HG03135 (cell line): ENCODE results near the gene TAS2R4.
"Not testable (repeated sequence)": the region's sequence is repeated elsewhere in the genome, so short reads cannot be mapped to it uniquely, and the experiment has no call there.

Source experiments
- ATAC-seq: cut with Tn5 transposase; IDR thresholded peaks from one replicate; pipeline ENCODE4 v1.9.1; 2021; ENCODE audit warnings: mild to moderate bottlenecking, moderate library complexity; ENCODE audit not compliant: unreplicated experiment

TAS2R4 gene

DNA sequence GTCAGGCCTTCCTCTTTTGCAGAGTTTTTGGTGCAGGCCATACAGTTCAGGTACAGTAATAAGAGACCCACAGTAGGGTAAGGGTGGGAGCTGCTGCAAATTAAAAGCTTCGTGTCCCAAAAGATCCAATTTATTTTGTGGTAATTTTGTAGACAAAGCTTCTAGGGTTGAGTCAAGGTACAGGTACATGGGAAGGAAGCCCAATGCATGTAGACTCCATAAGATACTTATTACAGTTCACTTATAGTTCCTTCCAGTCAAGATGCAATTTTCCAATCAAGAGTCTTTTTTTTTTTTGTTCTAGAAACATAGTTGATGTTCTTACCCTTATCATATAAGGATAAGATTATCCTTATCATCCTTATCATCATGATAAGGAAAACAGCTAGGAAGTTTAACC, at the start of gene TAS2R4:
TAS2R4 (plus strand) TSS at position 301 of the 400 bp plus-strand sequence. CDS start 1,815 bp downstream, outside the sequence.
- no peak for ATAC-seq

DNA sequence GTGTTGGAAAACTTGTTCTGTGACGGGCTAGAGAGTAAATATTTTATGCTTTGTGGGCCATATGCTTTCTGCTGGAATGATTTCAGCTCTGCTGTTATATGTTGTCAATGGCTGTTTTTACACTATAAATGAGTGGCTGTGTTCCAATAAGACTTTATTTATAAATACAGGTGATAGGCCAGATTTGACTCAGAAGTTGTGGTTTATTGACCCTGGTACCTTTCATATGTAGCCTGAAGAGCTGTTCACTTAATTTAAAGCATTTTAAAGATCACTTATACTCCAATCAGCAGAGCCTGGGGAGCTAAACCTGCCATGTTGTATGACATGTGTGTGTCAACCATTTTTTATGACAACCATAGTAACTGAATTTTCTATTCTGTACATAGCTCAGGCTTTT, 47.5 kb upstream of the TAS2R4 start:
- ATAC-seq: no peak

GRCh38 chr7:141731476-141732149, 44.9 kb upstream of the TAS2R4 start:
- ATAC-seq: no peak

- no peak for ATAC-seq
Observed at GRCh38 chr7:141737118-141737835, 39.2 kb upstream of the TAS2R4 start.

DNA sequence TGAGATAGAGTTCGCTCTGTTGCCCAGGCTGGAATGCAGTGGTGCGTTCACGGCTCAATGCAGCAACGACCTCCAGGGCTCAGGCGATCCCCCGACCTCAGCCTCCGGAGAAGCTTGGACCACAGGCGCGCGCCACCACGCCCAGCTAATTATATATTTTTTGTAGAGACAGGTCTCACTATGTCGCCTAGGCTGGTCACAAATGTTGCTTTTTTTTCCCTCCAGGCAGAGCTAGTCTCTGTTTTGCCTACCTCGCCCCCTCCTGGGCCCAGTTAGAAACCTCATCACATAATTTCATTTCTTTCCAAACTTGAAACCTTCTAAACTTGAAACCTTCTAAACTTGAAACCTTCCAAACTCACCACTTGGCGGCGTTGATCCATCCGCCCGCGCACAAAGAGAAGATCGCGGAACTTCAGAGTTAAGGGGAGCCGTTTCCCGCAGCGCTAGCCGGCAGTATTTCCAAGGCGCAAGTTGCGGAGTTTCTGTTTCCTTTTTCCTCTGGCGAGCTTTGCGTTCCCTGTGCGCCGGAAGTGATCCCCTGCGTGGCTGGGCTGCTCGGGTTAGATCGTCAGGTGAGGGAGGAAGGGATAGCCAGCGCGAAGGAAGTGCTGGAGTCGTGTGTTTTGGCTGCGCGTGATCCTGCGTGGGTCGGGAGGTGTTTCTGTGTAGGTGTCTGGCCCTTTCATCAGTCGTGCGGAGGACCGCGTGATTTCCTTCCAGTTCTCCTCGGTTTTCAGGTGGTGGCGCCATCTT, 38.5 kb upstream of the TAS2R4 start, which contains the start of gene SSBP1:
SSBP1 (plus strand) TSS at position 523 of the 756 bp plus-strand sequence. CDS start 809 bp downstream, outside the sequence.
- peak; percentile 91 for ATAC-seq

- ATAC-seq: no peak
Observed at GRCh38 chr7:141738592-141739013, 37.9 kb upstream of the TAS2R4 start.

DNA sequence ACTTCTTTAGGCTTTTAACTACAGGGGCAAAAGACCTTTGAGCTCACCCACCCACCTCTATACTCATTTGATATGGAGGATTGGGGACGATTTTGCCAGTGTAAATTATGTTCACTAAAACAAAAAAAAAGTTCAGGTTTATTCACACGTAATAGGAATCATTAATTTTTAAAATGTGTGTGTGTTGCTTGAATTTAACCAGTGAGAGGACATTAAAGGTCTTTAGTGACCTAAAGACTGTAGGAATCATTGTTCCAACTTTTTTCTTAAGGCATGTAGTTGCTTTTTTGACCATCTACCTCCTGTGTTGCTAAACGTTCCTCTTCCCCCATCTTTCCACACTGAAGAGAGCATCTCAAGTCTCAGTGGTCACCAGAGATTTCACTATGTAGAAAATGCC, 37.2 kb upstream of the TAS2R4 start:
- no peak for ATAC-seq

DNA sequence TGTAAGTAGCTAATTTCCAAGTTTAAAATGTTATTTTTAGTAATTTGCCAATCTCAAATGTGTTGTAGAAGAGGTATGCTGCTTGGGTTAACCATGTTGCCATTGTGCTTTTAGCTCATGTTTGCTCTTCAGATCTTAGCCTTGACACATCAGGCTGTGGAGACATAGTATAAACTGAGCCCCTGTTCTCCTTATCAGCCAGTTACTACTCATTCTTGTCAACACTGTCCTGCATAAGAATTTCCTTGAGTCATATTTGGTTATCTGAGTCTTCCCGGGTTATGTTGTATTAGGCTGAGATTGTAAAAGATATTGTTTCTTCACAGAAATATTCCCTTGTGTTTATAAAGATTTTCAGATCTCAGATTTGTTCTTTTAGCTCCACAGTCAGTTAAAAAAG, 34.2 kb upstream of the TAS2R4 start:
- ATAC-seq: no peak

DNA sequence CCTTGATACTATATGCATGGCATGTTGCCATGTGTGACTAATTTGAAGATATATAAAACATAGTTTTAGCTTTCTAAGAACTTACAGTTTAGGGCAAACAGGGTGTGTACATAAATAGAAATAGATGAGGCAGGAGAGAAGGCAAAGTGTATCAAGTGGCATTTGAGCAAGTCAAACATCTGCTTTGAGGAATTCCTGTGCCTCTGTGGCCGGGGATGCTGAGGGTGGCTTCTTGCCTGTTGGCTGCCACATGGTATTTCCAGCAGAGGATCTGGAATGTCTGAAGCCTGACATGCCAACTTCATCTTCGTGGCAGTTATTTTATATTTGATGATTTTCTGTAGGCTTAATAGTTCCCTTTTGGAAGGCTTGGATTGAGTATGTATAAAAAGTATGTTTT, 32.3 kb upstream of the TAS2R4 start:
- ATAC-seq: no peak

DNA sequence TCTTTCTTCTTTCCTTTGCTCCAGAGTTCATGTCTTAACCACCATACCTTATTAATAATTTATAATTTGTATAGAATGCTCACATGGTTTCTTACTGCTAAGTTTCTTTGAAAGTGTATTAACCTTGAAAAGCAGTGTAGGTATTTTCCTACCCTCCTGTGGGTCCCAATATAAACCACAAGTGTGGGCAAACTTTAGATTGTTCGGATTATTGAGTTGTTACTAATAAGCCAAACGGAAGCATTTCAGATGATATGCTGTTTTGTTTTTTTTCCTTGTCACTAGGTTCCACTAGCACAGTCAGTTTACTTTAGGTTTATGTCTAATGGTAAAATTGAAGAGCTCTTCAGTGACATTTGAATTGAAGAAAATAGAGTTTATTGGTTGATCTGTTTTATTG, 28.1 kb upstream of the TAS2R4 start:
- ATAC-seq: no peak

- not testable (repeated sequence) for ATAC-seq
Observed at GRCh38 chr7:141751904-141752303, 24.6 kb upstream of the TAS2R4 start.

DNA sequence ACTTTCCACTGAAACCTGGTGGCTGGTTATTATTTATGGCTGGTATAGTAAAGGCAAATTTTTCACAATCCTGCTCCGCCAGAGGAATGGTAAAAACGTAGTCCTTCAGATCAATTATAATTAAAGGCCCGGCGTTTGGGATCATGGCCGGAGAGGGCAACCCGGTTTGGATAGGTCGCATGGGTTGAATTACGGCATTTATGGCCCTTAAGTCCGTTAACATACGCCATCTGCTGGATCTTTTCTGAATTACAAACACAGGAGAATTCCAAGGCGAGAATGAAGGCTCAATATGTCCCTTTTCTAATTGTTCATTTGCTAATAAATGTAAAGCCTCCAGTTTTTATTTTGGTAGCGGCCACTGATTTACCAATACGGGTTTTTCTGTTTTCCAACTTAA, 23.8 kb upstream of the TAS2R4 start:
- no peak for ATAC-seq

DNA sequence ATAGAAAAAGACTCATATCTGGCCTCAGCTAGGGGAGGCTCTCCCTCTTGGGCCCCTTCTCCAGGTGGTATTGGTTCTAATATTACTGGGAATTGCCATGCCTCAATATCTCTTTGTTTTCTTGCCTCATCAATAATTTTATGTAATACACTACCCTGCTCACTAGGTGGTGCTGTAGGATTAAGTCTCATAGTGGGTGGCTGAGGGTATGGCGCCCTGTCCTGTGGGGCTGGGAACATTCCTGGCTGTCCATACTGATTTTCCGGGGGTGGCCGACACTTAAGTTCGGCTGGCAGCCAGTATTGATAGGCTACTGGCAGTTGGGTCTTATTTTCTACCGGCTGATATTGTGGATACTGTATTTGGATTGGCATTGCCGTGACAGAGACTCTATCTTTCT, 21.5 kb upstream of the TAS2R4 start:
- ATAC-seq: no peak

GRCh38 chr7:141763797-141764196, 12.7 kb upstream of the TAS2R4 start, which contains the start of gene TAS2R3:
TAS2R3 (plus strand) TSS chr7:141764097; CDS start chr7:141764159, 62 bp downstream.
- ATAC-seq: no peak

- not testable (repeated sequence) for ATAC-seq
Observed at GRCh38 chr7:141770083-141770583, 6.3 kb upstream of the TAS2R4 start.

DNA sequence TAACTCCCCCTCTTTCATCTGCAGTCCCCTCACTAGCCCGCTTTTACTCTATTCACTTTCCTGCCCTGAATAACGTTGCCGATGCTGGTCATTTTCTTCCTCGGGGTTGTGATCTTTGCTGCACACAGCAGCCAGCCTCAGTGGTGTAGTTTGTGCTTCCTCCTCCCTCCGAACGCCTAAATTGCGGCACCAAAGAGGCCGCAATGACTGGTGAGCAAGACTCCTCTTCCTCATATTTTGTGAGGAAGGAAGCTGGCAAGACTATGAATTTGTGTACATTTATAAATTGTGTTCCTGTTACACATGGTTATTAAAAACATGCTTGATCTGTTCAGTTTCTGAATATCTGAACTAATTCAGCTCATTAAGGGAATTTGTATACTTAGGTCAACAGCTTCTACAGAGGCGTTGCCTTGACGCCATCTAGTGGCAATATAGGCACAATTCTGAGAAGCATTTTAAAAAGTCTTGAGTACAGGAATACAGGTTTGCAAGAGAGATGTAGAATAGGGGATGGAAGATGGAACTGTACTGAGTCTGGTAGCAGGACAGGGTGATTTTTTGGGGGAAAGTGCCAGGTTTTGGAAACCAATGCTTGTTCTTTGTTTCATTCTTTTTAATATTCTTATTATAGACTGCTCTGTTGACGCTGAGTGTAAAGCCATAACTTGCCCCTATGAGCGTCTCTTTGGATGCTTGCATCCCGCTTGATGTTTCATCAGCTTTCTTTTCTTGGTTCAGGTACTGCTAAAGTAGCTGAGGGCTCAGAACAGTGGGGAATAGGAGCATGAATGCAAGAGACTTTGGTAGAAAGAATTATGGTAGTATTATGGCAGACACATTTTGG, 9.5 kb downstream of the TAS2R4 start:
- peak; percentile 65 for ATAC-seq

DNA sequence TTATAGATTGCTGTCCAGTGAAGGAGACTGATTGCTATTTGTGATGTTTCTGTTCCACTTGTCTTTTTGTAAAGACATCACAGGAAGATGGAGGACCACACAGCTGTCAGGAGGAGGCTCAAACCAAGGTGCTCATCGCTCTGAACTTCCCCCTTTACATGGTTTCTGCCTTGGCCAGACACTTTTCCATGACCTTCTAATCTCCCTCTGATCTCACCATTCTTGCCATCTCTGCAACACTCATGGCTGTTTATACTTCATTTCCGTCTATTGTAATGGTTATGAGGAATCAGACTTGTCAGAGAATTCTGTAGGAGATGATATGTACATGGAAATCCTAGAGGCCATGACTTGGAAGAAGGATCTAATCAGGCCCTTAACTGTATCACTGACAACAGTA, 11.8 kb downstream of the TAS2R4 start:
- no peak for ATAC-seq

GRCh38 chr7:141789917-141790316, 13.4 kb downstream of the TAS2R4 start, which contains the start of gene TAS2R5:
TAS2R5 (plus strand) TSS chr7:141790217; CDS start chr7:141790362, 145 bp downstream.
- no peak for ATAC-seq

- no peak for ATAC-seq
Observed at GRCh38 chr7:141792526-141792925, 16.1 kb downstream of the TAS2R4 start.

GRCh38 chr7:141820067-141820466, 43.6 kb downstream of the TAS2R4 start:
- no peak for ATAC-seq
